AG10803 (cell line): ENCODE data around the gene ERN1.

Source experiments
- DNase-seq: peaks from one replicate; pipeline ENCODE4 v3.0.0; 2010; ENCODE audit warnings: low read depth
- H3K4me3 ChIP-seq: 2 replicates; pipeline ENCODE4 v1.5.1; 2011; ENCODE audit warnings: mild to moderate bottlenecking, low read length, control low read depth
- TF ChIP-seq, protein P1 (sequence below): conservative IDR thresholded peaks from 2 replicates; pipeline ENCODE4 v1.5.1; 2011; ENCODE audit warnings: mild to moderate bottlenecking, low read length, control low read depth, inconsistent platforms

ERN1 gene

GRCh38 chr17:64157669-64158180 is 27.8 kb upstream of the ERN1 start:
- DNase-seq: no peak
- TF ChIP-seq, protein P1, sequence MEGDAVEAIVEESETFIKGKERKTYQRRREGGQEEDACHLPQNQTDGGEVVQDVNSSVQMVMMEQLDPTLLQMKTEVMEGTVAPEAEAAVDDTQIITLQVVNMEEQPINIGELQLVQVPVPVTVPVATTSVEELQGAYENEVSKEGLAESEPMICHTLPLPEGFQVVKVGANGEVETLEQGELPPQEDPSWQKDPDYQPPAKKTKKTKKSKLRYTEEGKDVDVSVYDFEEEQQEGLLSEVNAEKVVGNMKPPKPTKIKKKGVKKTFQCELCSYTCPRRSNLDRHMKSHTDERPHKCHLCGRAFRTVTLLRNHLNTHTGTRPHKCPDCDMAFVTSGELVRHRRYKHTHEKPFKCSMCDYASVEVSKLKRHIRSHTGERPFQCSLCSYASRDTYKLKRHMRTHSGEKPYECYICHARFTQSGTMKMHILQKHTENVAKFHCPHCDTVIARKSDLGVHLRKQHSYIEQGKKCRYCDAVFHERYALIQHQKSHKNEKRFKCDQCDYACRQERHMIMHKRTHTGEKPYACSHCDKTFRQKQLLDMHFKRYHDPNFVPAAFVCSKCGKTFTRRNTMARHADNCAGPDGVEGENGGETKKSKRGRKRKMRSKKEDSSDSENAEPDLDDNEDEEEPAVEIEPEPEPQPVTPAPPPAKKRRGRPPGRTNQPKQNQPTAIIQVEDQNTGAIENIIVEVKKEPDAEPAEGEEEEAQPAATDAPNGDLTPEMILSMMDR: no peak
- H3K4me3 ChIP-seq: no peak overlapping the region

DNA sequence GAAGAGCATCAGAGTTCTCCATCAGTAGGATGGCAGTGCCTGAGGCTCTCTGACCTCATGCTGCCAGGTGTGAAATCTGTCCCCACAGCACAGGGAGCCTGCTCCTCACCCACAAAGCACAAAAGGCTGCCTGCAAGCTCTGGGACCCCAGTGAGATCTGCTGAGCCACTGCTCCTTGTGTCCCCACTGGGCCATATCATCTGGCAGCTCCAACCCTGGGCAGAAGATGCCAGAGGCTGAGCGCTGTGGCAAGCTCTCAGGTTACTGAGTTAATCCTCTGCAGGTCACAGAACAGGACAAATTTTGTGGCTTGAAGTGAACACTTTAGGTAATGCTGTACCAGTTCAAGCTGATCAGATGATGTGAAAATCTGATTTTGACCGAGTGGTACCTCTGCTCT is 26.7 kb upstream of the ERN1 start:
- DNase-seq: no peak
- no peak overlapping the region for H3K4me3 ChIP-seq
- TF ChIP-seq, protein P1: no peak

DNA sequence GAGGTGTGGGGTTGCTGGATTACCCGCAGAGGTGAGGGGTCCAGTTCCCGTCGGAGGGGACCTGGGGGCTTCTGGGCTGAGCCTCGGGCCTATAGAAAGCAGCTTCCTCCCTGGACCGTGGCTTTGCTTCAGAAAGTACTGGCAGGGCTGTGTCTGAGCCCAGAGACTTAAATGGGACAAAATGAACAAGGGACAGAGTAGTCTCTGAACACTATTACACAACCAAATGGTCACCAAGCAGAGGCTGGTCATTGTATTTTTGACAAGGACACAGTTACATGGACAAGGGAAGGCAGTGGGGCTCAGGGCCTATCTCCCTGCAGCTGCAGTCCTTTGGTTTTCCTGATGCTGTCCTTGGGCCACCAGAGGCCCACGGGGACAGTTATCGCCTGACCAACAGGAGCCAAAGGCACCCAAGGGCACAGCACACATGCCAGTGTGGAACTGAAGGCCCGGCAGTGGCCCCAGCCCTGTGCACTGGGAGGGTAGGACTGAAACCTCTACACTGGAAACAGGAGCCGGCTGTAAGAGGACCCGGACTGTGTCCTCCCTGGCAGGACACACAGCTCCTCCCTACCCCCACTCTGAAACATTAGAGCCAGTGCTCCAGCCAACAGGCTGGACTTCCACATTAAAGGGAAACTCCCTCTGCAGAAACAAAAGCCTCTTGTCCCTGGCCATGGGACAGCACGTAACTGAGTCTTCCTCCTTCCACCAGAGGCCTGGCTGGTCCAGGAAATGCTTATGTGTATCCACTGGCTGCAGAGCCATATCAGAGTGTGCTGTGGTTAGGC is 26.0 kb upstream of the ERN1 start:
- TF ChIP-seq, protein P1: no peak
- H3K4me3 ChIP-seq: no peak overlapping the region
- peak; percentile 24 for DNase-seq

- no peak for DNase-seq
- no peak overlapping the region for H3K4me3 ChIP-seq
- TF ChIP-seq, protein P1: no peak
These were observed 25.2 kb upstream of the ERN1 start for GRCh38 chr17:64155129-64155528.

GRCh38 chr17:64154717-64155116 is 24.8 kb upstream of the ERN1 start:
- H3K4me3 ChIP-seq: no peak overlapping the region
- no peak for DNase-seq
- TF ChIP-seq, protein P1: no peak

- no peak overlapping the region for H3K4me3 ChIP-seq
- TF ChIP-seq, protein P1: no peak
- no peak for DNase-seq
These were observed 24.4 kb upstream of the ERN1 start for GRCh38 chr17:64154313-64154695.
